Measurements from ENCODE around the gene SIGLECL1. TPM values are rescaled to one million over a fixed set of nuclear protein-coding genes. Genes with fewer than 3 reads are reported as not detected.

The SIGLECL1 gene
- total RNA-seq, 4 donors from 2014 or later = not detected

GRCh38 chr19:51295382-51296126, 44.7 kb downstream of the SIGLECL1 start:
- intact Hi-C loops (cut with DNase I) = no loop called here
- Histone ChIP-seq H3K4me3 (replicated peaks in 1 of 3) (no peak overlapping the region), H3K27me3 (no peaks in the 10 kb centered on the region), H3K27ac (no peak overlapping the region), H3K9me3 (no peaks in the 10 kb centered on the region), H3K36me3 (no peaks in the 10 kb centered on the region), H3K4me1 (no peaks in the 10 kb centered on the region)
- no peak for DNase-seq
- TF ChIP-seq POLR2A (IDR thresholded peaks at IDR 0.05) = no peak
- no peak for TF ChIP-seq CTCF (IDR thresholded peaks at IDR 0.05)
- 23 to 26% methylated on average over 14 to 15 of the region's 15 CpGs for WGBS, 2 donors

GRCh38 chr19:51296336-51297093, 45.6 kb downstream of the SIGLECL1 start:
- no peak overlapping the region for H3K4me3 ChIP-seq (replicated peaks in 1 of 3)
- intact Hi-C loops (cut with DNase I) = no loop called here
- H3K9me3 ChIP-seq = no peaks in the 10 kb centered on the region
- H3K27me3 ChIP-seq = no peaks in the 10 kb centered on the region
- no peaks in the 10 kb centered on the region for H3K36me3 ChIP-seq
- no peak for TF ChIP-seq POLR2A (IDR thresholded peaks at IDR 0.05)
- TF ChIP-seq CTCF (IDR thresholded peaks at IDR 0.05) = no peak
- H3K27ac ChIP-seq = no peak overlapping the region
- no peak for DNase-seq
- 60 to 74% methylated on average over 7 to 9 of the region's 9 CpGs for WGBS, 2 donors
- H3K4me1 ChIP-seq = no peaks in the 10 kb centered on the region

GRCh38 chr19:51297406-51297805, 46.5 kb downstream of the SIGLECL1 start:
- Histone ChIP-seq H3K27ac (no peak overlapping the region), H3K4me3 (replicated peaks in 1 of 3) (no peak overlapping the region), H3K36me3 (no peaks in the 10 kb centered on the region), H3K4me1 (no peaks in the 10 kb centered on the region), H3K9me3 (no peaks in the 10 kb centered on the region), H3K27me3 (no peaks in the 10 kb centered on the region)
- WGBS, 2 donors = 68 to 79% methylated on average over 5 of the region's 5 CpGs
- intact Hi-C loops (cut with DNase I) = no loop called here
- TF ChIP-seq CTCF (IDR thresholded peaks at IDR 0.05) (no peak), POLR2A (IDR thresholded peaks at IDR 0.05) (no peak)
- no peak for DNase-seq

DNA sequence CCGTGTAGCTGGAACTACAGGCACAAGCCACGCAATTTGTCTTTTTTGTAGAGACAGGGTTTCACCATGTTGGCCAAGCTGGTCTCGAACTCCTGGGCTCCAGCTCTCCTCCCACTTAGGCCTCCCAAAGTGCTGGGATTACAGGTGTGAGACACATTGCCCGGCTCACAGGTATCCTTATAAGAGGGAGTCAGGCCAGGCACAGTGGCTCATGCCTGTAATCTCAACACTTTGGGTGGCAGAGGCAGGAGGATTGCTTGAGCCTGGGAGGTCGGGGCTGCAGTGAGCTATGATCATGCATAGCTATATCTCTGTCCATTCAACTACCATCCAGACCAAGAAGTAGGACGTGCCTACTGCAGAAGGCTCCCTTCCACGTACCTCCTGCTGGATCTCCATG, 50.4 kb downstream of the SIGLECL1 start:
- H3K36me3 ChIP-seq = no peaks in the 10 kb centered on the region
- intact Hi-C loops (cut with DNase I) = no loop called here
- no peaks in the 10 kb centered on the region for H3K9me3 ChIP-seq
- H3K27me3 ChIP-seq = no peaks in the 10 kb centered on the region
- no peak for DNase-seq
- no peak overlapping the region for H3K27ac ChIP-seq
- H3K4me1 ChIP-seq = no peaks in the 10 kb centered on the region
- TF ChIP-seq POLR2A (IDR thresholded peaks at IDR 0.05) (no peak), CTCF (IDR thresholded peaks at IDR 0.05) (no peak)
- H3K4me3 ChIP-seq (replicated peaks in 1 of 3) = no peak overlapping the region
- WGBS, 2 donors = 78 to 82% methylated on average over 7 of the region's 7 CpGs

DNA sequence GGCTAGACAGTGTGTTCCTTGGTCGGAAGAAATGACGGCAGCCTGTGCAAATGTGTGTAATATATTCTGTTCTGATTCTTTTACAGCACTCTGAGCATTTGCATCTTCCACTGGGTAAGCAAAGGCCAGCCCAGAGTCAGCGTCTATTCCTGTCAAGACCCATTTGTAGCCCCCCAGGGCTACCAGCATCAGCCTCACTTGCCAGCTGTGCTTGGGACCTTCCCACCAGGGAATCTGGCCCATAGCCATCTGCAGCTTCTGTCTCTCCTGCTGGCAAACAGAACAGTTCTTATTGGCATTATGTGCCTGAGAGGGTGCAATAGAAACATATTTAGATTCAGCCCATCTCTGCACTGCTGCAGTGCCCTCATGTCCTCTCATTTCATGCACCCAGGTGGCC, 54.6 kb downstream of the SIGLECL1 start:
- Histone ChIP-seq H3K4me3 (replicated peaks in 1 of 3) (no peak overlapping the region), H3K4me1 (no peaks in the 10 kb centered on the region), H3K27me3 (no peaks in the 10 kb centered on the region), H3K36me3 (no peaks in the 10 kb centered on the region), H3K9me3 (no peaks in the 10 kb centered on the region), H3K27ac (no peak overlapping the region)
- intact Hi-C loops (cut with DNase I) = no loop called here
- DNase-seq = no peak
- TF ChIP-seq POLR2A (IDR thresholded peaks at IDR 0.05) (no peak), CTCF (IDR thresholded peaks at IDR 0.05) (no peak)
- 84 to 88% methylated on average over 3 of the region's 3 CpGs for WGBS, 2 donors

Measured in thyroid gland (tissue), 4 donors.